IMR-90 (cell line): ENCODE data around the gene WDR62. TPM values are rescaled to one million over a fixed set of nuclear protein-coding genes. Genes with fewer than 3 reads are reported as not detected.

Source experiments
- ATAC-seq: fragments of 200-7000 bp; cut with Tn5 transposase; 2 replicates; pipeline ENCODE4 v1.9.1; 2020; ENCODE audit warnings: low read depth, mild to moderate bottlenecking, moderate library complexity
- BruUV-seq: library from RNA; stranded (reverse); fragments of 400-500 nt; replicated peaks from 2 replicates; lab custom pipeline; 2021; lab: Mats Ljungman, UMichigan
- CTCF ChIA-PET: fragments of 300-600 bp; formaldehyde crosslinking; extraction: SDS; loops from one replicate; lab custom pipeline; 2021; ENCODE audit warnings: antibody characterized with exemption; lab: Yijun Ruan, JAX
- POLR2A ChIA-PET: fragments of 300-600 bp; sonication (Branson Sonifier 250); formaldehyde crosslinking; loops from one replicate; lab custom pipeline; 2022; ENCODE audit warnings: antibody characterized with exemption; ENCODE audit not compliant: unreplicated experiment; lab: Charles Lee
- DNase-seq: peaks from one replicate; pipeline ENCODE4 v3.0.0; 2013
- H2AFZ ChIP-seq: replicated peaks from 2 replicates; pipeline ENCODE3; 2013; ENCODE audit warnings: low read length, mild to moderate bottlenecking; ENCODE audit not compliant: poor library complexity
- H2AK5ac ChIP-seq: 2 replicates; pipeline ENCODE4 v1.6.1; 2013; ENCODE audit warnings: low read depth, low read length, inconsistent platforms
- H2AK9ac ChIP-seq: replicated peaks from 2 replicates; pipeline ENCODE3; 2013; ENCODE audit warnings: mild to moderate bottlenecking, low read depth, low read length, moderate library complexity; ENCODE audit not compliant: poor library complexity
- H2BK120ac ChIP-seq: 2 replicates; pipeline ENCODE4 v1.6.1; 2013; ENCODE audit warnings: low read depth, low read length, inconsistent platforms
- H2BK15ac ChIP-seq: 3 replicates; pipeline ENCODE4 v1.6.1; 2013; ENCODE audit warnings: low read depth, low read length, inconsistent platforms
- H2BK20ac ChIP-seq: 2 replicates; pipeline ENCODE4 v1.6.1; 2013; ENCODE audit warnings: low read depth, mild to moderate bottlenecking, inconsistent platforms, low read length, moderate library complexity
- H2BK5ac ChIP-seq: 2 replicates; pipeline ENCODE4 v1.6.1; 2013; ENCODE audit warnings: mild to moderate bottlenecking, low read depth, low read length, inconsistent platforms; ENCODE audit not compliant: poor library complexity, severe bottlenecking
- H3K14ac ChIP-seq: replicated peaks from 2 replicates; pipeline ENCODE4 v1.6.1; 2013; ENCODE audit warnings: low read depth, low read length, inconsistent platforms
- H3K18ac ChIP-seq: 2 replicates; pipeline ENCODE4 v1.6.1; 2013; ENCODE audit warnings: low read depth, low read length, control low read depth
- H3K23ac ChIP-seq: 2 replicates; pipeline ENCODE4 v1.6.1; 2013; ENCODE audit warnings: low read depth, low read length, inconsistent platforms
- H3K27ac ChIP-seq: 2 replicates; pipeline ENCODE4 v1.5.1; 2013; ENCODE audit warnings: mild to moderate bottlenecking, control low read depth, low read length; ENCODE audit not compliant: insufficient read depth
- H3K27me3 ChIP-seq: 2 replicates; pipeline ENCODE4 v1.6.1; 2013; ENCODE audit warnings: low read length; ENCODE audit not compliant: control insufficient read depth, insufficient read depth
- H3K36me3 ChIP-seq: 2 replicates; pipeline ENCODE4 v1.6.1; 2013; ENCODE audit warnings: low read length, mixed read lengths; ENCODE audit not compliant: control insufficient read depth, insufficient read depth
- H3K4ac ChIP-seq: 2 replicates; pipeline ENCODE4 v1.6.1; 2013; ENCODE audit warnings: low read depth, low read length, inconsistent platforms
- H3K4me1 ChIP-seq: 2 replicates; pipeline ENCODE4 v1.6.1; 2013; ENCODE audit warnings: low read length, mixed read lengths; ENCODE audit not compliant: control insufficient read depth, insufficient read depth
- H3K4me2 ChIP-seq: 2 replicates; pipeline ENCODE4 v1.6.1; 2013; ENCODE audit warnings: low read depth, mild to moderate bottlenecking, control low read depth, low read length, moderate library complexity
- H3K4me3 ChIP-seq: 2 replicates; pipeline ENCODE4 v1.5.1; 2013; ENCODE audit warnings: low read depth, mild to moderate bottlenecking, control low read depth, low read length, moderate library complexity; ENCODE audit not compliant: insufficient read depth
- H3K56ac ChIP-seq: 2 replicates; pipeline ENCODE4 v1.6.1; 2013; ENCODE audit warnings: low read length, inconsistent platforms; ENCODE audit not compliant: insufficient read depth; ENCODE audit errors: extremely low read depth
- H3K79me1 ChIP-seq, 2 experiments: 2 replicates each; pipeline ENCODE4 v1.6.1; 2013; ENCODE audit warnings: low read length in 2 of 2, inconsistent platforms in 1 of 2, low read depth in 1 of 2
- H3K9ac ChIP-seq: 2 replicates; pipeline ENCODE4 v1.6.1; 2013; ENCODE audit warnings: low read depth, low read length, control low read depth
- H3K9me1 ChIP-seq: 2 replicates; pipeline ENCODE4 v1.6.1; 2013; ENCODE audit warnings: low read length, inconsistent platforms; ENCODE audit not compliant: insufficient read depth
- H3K9me3 ChIP-seq: 2 replicates; pipeline ENCODE4 v1.6.1; 2013; ENCODE audit warnings: low read length; ENCODE audit not compliant: control insufficient read depth, insufficient read depth
- H4K20me1 ChIP-seq: 2 replicates; pipeline ENCODE4 v1.6.1; 2013; ENCODE audit warnings: low read length, inconsistent platforms; ENCODE audit not compliant: insufficient read depth
- H4K5ac ChIP-seq: 2 replicates; pipeline ENCODE4 v1.6.1; 2013; ENCODE audit warnings: mild to moderate bottlenecking, low read depth, low read length, control low read depth
- H4K8ac ChIP-seq, 2 experiments: 2 replicates each; pipeline ENCODE4 v1.6.1; 2013; ENCODE audit warnings: low read depth in 2 of 2, low read length in 2 of 2, control low read depth in 1 of 2, inconsistent platforms in 1 of 2
- H4K91ac ChIP-seq: 2 replicates; pipeline ENCODE4 v1.6.1; 2013; ENCODE audit warnings: low read depth, low read length, inconsistent platforms; ENCODE audit not compliant: insufficient read depth
- BHLHE40 ChIP-seq: fragments of 150-350 bp; IDR thresholded peaks from 2 replicates; pipeline ENCODE4 v1.6.1; 2016; ENCODE audit warnings: mild to moderate bottlenecking, low read depth, low read length
- CEBPB ChIP-seq: IDR thresholded peaks from 2 replicates; pipeline ENCODE4 v1.6.1; 2012; ENCODE audit warnings: low read depth, low read length, improper control_type of control experiment
- POLR2A ChIP-seq: IDR thresholded peaks from 2 replicates; pipeline ENCODE4 v1.6.1; 2012; ENCODE audit warnings: mild to moderate bottlenecking, low read depth, low read length
- RAD21 ChIP-seq: IDR thresholded peaks from 2 replicates; pipeline ENCODE4 v1.6.1; 2012; ENCODE audit warnings: low read length, improper control_type of control experiment
- RCOR1 ChIP-seq: IDR thresholded peaks from 2 replicates; pipeline ENCODE4 v1.6.1; 2012; ENCODE audit warnings: mild to moderate bottlenecking, low read length, improper control_type of control experiment; ENCODE audit not compliant: insufficient replicate concordance
- RFX5 ChIP-seq: IDR thresholded peaks from 2 replicates; pipeline ENCODE4 v1.8.0; 2012; ENCODE audit warnings: low read depth, mild to moderate bottlenecking, low read length, moderate library complexity
- SMC3 ChIP-seq: fragments of 150-350 bp; IDR thresholded peaks from 2 replicates; pipeline ENCODE4 v1.6.1; 2016; ENCODE audit warnings: low read depth, mild to moderate bottlenecking, antibody characterized with exemption, low read length, moderate library complexity
- WGBS, 2 experiments: methylation state at CpG; one replicate each; pipeline versions ENCODE4 v1.1.5 to v1.1.7; 2013; ENCODE audit warnings: missing lambda C conversion rate in 2 of 2; ENCODE audit not compliant: insufficient read length in 1 of 2; ENCODE audit errors: extremely low coverage in 2 of 2; 5-methylcytosine and 5-hydroxymethylcytosine counted together
- dilution Hi-C: fragments of 300-500 bp; cut with HindIII; formaldehyde crosslinking; loops from one replicate; pipeline ENCODE4 v1.14.3; 2018; ENCODE audit warnings: low sequenced_read_pairs; ENCODE audit not compliant: unreplicated experiment
- in situ Hi-C: fragments of 300-500 bp; cut with MboI; formaldehyde crosslinking; loops from 3 replicates; pipeline ENCODE4 v1.14.3; 2019; ENCODE audit warnings: low sequenced_read_pairs, inconsistent platforms, mixed read lengths
- intact Hi-C: fragments of 100-400 bp; cut with micrococcal nuclease; formaldehyde crosslinking; loops from 2 replicates; pipeline ENCODE4 v1.10.0; 2022
- polyA plus RNA-seq, 3 experiments: library from polyadenylated mRNA; depleted of rRNA; stranded (reverse); fragments of >200 nt; gene quantifications; 2 replicates each; pipeline ENCODE4 v1.2.3, GENCODE V29; 2012; ENCODE audit warnings: low replicate concordance in 1 of 3
- total RNA-seq: library from RNA; depleted of rRNA; stranded (reverse); fragments of >200 nt; gene quantifications from 2 replicates; pipeline ENCODE4 v1.2.3, GENCODE V29; 2012
- TF ChIP-seq, protein P1 (sequence below): fragments of 150-350 bp; IDR thresholded peaks from 2 replicates; pipeline ENCODE4 v1.6.1; 2017; ENCODE audit warnings: mild to moderate bottlenecking, antibody characterized with exemption, low read length, low read depth

Gene WDR62
- total and polyA plus RNA-seq, 2 of the 4 experiments (the other 2 are of a cell fraction): 4.5 to 7.0 TPM

DNA sequence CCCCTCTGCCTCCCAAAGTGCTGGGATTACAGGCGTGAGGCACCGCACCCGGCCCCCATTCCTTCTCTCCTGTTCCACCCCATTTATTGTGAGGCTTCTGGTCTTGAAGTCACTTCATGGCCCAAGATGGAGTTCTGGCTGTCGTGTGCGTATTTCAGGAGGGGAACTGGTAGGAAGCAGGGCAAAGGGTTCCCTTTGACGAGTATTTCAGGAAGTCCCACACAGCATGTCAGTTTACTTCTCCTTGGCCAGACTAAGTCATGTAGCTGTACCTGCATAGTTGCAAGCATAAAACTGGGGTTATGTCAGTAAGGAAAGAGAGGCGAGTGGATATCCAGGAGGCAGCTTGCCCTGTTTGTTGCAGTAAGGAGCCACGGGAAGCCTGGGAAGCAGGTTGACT, 10.1 kb downstream of the WDR62 start:
- Histone ChIP-seq H2AFZ (no peak overlapping the region), H2BK120ac (no peak overlapping the region), H2BK5ac (no peak overlapping the region), H3K9ac (no peak overlapping the region), H3K4me1 (no peaks in the 10 kb centered on the region), H2BK15ac (no peak overlapping the region), H3K14ac (no peak overlapping the region), H3K18ac (no peak overlapping the region), H3K4me2 (no peak overlapping the region), H3K23ac (no peak overlapping the region), H3K27me3 (no peaks in the 10 kb centered on the region), H2BK20ac (no peak overlapping the region), H3K56ac (no peak overlapping the region), H3K27ac (no peak overlapping the region), H3K4ac (no peak overlapping the region), H2AK5ac (no peak overlapping the region), H4K91ac (no peak overlapping the region), H3K79me1 (peaks cover 3 to 22% of the 10 kb centered on the region in 2 experiments; a peak in 3 of 4 replicates), H3K9me3 (no peaks in the 10 kb centered on the region), H4K5ac (no peak overlapping the region), H3K36me3 (peaks cover 12% of the 10 kb centered on the region), H4K20me1 (no peaks in the 10 kb centered on the region), H2AK9ac (no peak overlapping the region), H3K4me3 (no peak overlapping the region), H4K8ac (no peak overlapping the region), H3K9me1 (0 out of 2 replicates have a peak, but pooled peaks cover 7% of the 10 kb centered on the region)
- intact Hi-C loops (no loop called here), dilution Hi-C loops (no loop called here), in situ Hi-C loops (no loop called here)
- CTCF ChIA-PET: interaction anchor here (1.6 kb wide), 1 partner anchor 63 kb away, joined by 5 read pairs; no protein-coding TSS in a partner anchor
- DNase-seq (no peak), ATAC-seq (no peak)
- POLR2A ChIA-PET: no interaction called here
- no TSS peak for BruUV-seq
- 96% methylated on average over 4 of the region's 8 CpGs; no CpG with 5 or more reads in 1 of the 2 experiments for WGBS, 2 experiments
- TF ChIP-seq RAD21: no peak
- no peak for TF ChIP-seq BHLHE40
- no peak for TF ChIP-seq CEBPB
- no peak for TF ChIP-seq SMC3
- no peak for TF ChIP-seq RCOR1
- TF ChIP-seq RFX5: no peak
- TF ChIP-seq, protein P1, sequence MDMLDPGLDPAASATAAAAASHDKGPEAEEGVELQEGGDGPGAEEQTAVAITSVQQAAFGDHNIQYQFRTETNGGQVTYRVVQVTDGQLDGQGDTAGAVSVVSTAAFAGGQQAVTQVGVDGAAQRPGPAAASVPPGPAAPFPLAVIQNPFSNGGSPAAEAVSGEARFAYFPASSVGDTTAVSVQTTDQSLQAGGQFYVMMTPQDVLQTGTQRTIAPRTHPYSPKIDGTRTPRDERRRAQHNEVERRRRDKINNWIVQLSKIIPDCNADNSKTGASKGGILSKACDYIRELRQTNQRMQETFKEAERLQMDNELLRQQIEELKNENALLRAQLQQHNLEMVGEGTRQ: no peak
- no peak for TF ChIP-seq POLR2A
